ENCODE results near the gene C19orf67. TPM values are rescaled to one million over a fixed set of nuclear protein-coding genes. Genes with fewer than 3 reads are reported as not detected.

The C19orf67 gene
- total RNA-seq, 2 experiments from 2014 or later, result not detected

DNA sequence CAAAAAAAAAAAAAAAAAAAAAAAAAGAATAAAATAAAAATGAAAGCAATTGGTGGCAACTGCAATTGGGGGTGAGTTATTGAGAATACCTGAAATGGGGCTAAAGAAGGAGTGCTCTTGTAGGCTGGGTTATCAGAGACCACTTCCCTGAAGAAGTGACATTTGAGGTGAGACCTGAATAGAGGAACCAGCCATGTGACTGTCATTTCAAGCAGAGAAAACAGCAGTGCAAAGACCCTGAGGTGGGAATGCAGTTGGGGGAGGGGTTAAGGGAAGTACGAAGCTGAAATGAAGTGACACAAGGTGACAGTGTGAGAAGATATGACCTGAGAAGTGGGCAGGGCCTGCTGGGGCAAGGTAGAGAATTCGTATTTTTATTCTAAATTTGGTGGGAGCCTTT is 19.4 kb downstream of the C19orf67 start:
- TF ChIP-seq, protein P1, sequence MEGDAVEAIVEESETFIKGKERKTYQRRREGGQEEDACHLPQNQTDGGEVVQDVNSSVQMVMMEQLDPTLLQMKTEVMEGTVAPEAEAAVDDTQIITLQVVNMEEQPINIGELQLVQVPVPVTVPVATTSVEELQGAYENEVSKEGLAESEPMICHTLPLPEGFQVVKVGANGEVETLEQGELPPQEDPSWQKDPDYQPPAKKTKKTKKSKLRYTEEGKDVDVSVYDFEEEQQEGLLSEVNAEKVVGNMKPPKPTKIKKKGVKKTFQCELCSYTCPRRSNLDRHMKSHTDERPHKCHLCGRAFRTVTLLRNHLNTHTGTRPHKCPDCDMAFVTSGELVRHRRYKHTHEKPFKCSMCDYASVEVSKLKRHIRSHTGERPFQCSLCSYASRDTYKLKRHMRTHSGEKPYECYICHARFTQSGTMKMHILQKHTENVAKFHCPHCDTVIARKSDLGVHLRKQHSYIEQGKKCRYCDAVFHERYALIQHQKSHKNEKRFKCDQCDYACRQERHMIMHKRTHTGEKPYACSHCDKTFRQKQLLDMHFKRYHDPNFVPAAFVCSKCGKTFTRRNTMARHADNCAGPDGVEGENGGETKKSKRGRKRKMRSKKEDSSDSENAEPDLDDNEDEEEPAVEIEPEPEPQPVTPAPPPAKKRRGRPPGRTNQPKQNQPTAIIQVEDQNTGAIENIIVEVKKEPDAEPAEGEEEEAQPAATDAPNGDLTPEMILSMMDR (IDR thresholded peaks at IDR 0.05), result no peak
- H3K9me3 Mint-ChIP-seq, result no peaks in the 10 kb centered on the region
- no peak for ATAC-seq
- no peak for DNase-seq
- H3K27ac Mint-ChIP-seq, result no peak overlapping the region
- no peak overlapping the region for H3K4me3 Mint-ChIP-seq
- no peaks in the 10 kb centered on the region for H3K36me3 Mint-ChIP-seq (ENCODE audit: low read depth)
- H3K27me3 Mint-ChIP-seq, result peaks cover 6% of the 10 kb centered on the region
- no peaks in the 10 kb centered on the region for H3K4me1 Mint-ChIP-seq (ENCODE audit: low read depth)
- ChIA-PET CTCF (no interaction called here), POLR2A (no interaction called here)
- intact Hi-C loops (cut with micrococcal nuclease), result no loop called here

DNA sequence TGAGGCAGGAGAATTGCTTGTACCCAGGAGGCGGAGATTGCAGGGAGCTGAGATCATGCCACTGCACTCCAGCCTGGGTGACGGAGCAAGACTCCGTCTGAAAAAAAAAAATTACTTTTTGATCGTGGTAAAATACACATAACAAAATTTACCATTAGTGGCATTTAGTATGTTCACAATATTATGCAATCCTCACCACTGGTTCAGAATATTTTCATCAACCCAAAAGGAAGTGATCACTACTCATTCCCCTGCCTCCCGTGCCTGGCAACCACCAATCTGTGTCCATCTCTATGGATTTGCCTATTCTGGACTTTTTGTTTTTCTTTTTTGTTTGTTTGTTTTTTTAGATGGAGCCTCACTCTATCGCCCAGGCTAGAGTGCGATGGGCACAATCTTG is 22.5 kb downstream of the C19orf67 start:
- TF ChIP-seq, protein P1 (IDR thresholded peaks at IDR 0.05), result no peak
- peaks cover 28% of the 10 kb centered on the region for H3K27me3 Mint-ChIP-seq
- no peaks in the 10 kb centered on the region for H3K9me3 Mint-ChIP-seq
- H3K4me1 Mint-ChIP-seq (ENCODE audit: low read depth), result peaks cover 8% of the 10 kb centered on the region
- ChIA-PET POLR2A (no interaction called here), CTCF (no interaction called here)
- no peaks in the 10 kb centered on the region for H3K36me3 Mint-ChIP-seq (ENCODE audit: low read depth)
- DNase-seq (no peak), ATAC-seq (no peak)
- no peak overlapping the region for H3K4me3 Mint-ChIP-seq
- H3K27ac Mint-ChIP-seq, result no peak overlapping the region
- intact Hi-C loops (cut with micrococcal nuclease), result no loop called here

DNA sequence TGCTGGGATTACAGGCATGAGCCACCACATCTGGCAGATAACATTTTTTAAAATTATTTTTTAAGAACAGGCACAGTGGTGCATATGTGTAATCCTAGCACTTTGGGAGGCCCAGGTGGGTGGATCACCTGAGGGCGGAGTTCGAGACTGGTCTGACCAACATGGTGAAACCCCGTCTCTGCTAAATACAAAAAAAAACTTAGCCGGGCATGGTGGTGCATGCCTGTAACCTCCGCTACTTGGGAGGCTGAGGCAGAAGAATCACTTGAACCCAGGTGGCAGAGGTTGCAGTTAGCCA is 23.1 kb downstream of the C19orf67 start:
- Mint-ChIP-seq H3K9me3 (no peaks in the 10 kb centered on the region), H3K4me1 (ENCODE audit: low read depth) (peaks cover 14% of the 10 kb centered on the region), H3K27me3 (peaks cover 34% of the 10 kb centered on the region), H3K4me3 (no peak overlapping the region), H3K27ac (no peak overlapping the region), H3K36me3 (ENCODE audit: low read depth) (no peaks in the 10 kb centered on the region)
- POLR2A ChIA-PET, result no interaction called here
- DNase-seq, result no peak
- intact Hi-C loops (cut with micrococcal nuclease), result no loop called here
- CTCF ChIA-PET, result no interaction called here
- no peak for ATAC-seq
- TF ChIP-seq, protein P1 (IDR thresholded peaks at IDR 0.05), result no peak

DNA sequence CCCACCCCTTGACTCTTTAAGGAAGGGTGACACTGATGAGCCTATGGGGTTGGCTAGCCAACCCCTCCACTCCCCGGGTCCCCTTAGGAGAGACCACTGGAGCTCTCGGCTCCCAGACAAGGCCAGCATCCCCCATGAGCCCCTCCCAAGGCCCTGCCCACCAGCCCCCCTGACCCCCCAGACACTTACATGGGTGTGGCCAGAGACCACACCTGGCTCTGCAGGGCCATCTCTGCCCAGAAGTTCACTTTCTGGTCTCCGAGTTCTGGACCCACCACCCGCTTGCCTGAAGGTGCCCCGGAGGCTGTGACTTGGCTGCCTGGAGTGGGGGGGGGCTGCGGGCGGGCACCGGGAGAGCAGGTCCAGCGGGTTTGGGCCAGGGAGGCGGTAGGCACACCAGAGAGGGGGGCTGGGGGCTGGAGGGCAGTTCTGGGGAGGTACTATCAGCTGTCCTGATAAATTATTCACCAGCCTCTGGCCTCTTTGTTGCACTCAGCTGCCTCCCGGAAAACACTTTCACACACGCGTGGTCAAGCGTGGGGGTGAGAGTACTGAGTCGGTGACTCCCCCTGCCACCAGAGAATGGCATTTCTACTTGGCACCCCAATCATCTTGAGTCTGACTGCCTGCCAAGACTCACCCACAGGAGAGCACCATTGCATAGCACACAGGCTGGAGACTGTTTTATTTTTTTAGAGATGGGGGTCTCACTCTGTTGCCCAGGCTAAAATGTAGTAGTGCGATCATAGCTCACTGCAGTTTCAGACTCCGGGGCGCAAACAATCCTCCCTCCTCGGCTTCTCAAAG is 23.6 kb downstream of the C19orf67 start, which contains the start of gene PALM3:
Gene PALM3, minus strand, starts transcription at position 326 of the 807 bp plus-strand sequence. Its CDS starts 96 bp downstream, at position 230.
- no peak for ATAC-seq
- no peak within 1 kb of the TSS for H3K27ac Mint-ChIP-seq
- no peak within 1 kb of the TSS for H3K4me3 Mint-ChIP-seq
- H3K9me3 Mint-ChIP-seq, result no peaks in the 10 kb centered on the region
- CTCF ChIA-PET, result interaction anchor here (3.9 to 7.0 kb wide), 3 partner anchors 10 to 15 kb away, joined by 24 to 86 read pairs (median 69); partner anchors contain the start of gene MISP3
- H3K27me3 Mint-ChIP-seq, result peaks cover 34% of the 10 kb centered on the region
- no peak for DNase-seq
- POLR2A ChIA-PET, result no interaction called here
- intact Hi-C loops (cut with micrococcal nuclease), result no loop called here
- no peaks in the 10 kb centered on the region for H3K36me3 Mint-ChIP-seq (ENCODE audit: low read depth)
- TF ChIP-seq, protein P1 (IDR thresholded peaks at IDR 0.05), result no peak
- peaks cover 15% of the 10 kb centered on the region for H3K4me1 Mint-ChIP-seq (ENCODE audit: low read depth)

DNA sequence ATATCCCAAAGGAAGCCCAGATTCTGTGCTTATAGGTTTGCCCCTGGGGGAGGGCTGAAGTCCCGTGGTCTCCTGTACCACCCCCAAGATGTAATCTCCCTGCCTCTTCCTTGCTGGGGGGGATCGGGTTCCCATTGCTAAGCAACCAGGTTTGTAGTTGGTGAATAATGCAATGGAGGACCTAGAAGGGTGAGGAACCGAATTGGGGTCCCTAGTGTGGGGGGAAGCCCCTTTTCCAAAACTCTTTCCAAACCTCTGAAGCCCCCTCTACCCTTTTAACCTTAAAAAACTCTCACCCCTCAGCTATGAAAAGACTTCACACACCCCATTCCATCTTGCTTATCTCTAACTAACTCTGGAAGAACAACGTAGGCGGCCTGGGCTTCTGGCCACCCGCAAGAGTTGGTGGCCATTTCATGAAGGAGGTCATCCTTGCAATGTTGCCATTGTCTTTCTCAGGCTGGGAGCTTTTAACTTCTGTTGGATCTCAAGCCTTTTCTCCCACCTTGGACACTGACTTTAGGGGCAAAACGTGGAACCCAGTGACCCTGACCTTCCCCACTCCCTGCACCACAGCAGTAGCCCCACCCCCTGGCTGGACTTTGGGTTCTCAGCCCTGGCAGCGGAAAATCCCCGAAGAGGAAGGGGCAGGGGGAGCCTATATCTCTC is 24.4 kb downstream of the C19orf67 start:
- no peaks in the 10 kb centered on the region for H3K9me3 Mint-ChIP-seq
- H3K4me1 Mint-ChIP-seq (ENCODE audit: low read depth), result peaks cover 16% of the 10 kb centered on the region
- DNase-seq (no peak), ATAC-seq (no peak)
- H3K36me3 Mint-ChIP-seq (ENCODE audit: low read depth), result no peaks in the 10 kb centered on the region
- peaks cover 37% of the 10 kb centered on the region for H3K27me3 Mint-ChIP-seq
- POLR2A ChIA-PET, result interaction anchor here (1.9 kb wide), 1 partner anchor 30 kb away, joined by 6 read pairs; the partner anchor contains the start of gene IL27RA
- no peak overlapping the region for H3K27ac Mint-ChIP-seq
- CTCF ChIA-PET, result interaction anchor here (3.9 to 7.0 kb wide), 4 partner anchors 10 to 181 kb away, joined by 24 to 86 read pairs (median 46); partner anchors contain the start of gene MISP3
- intact Hi-C loops (cut with micrococcal nuclease), result no loop called here
- H3K4me3 Mint-ChIP-seq, result no peak overlapping the region
- TF ChIP-seq, protein P1 (IDR thresholded peaks at IDR 0.05), result no peak
